Skeletal muscle satellite cell (primary cell): ENCODE data around the gene ARRDC4.

ENCODE experiments used
- H3K27me3 ChIP-seq: 2 replicates; pipeline ENCODE4 v1.7.0; 2013; ENCODE audit warnings: low read length; ENCODE audit not compliant: control insufficient read depth, insufficient read depth
- H3K36me3 ChIP-seq: 2 replicates; pipeline ENCODE4 v1.7.0; 2013; ENCODE audit warnings: mild to moderate bottlenecking, control low read depth, low read length; ENCODE audit not compliant: insufficient read depth
- H3K4me1 ChIP-seq: 2 replicates; pipeline ENCODE4 v1.7.0; 2013; ENCODE audit warnings: low read length; ENCODE audit not compliant: control insufficient read depth, insufficient read depth
- H3K4me2 ChIP-seq: 2 replicates; pipeline ENCODE4 v1.7.0; 2013; ENCODE audit warnings: mild to moderate bottlenecking, low read length
- H3K4me3 ChIP-seq: 2 replicates; pipeline ENCODE4 v1.7.0; 2013; ENCODE audit warnings: low read length
- H3K9ac ChIP-seq: 2 replicates; pipeline ENCODE4 v1.7.0; 2013; ENCODE audit warnings: mild to moderate bottlenecking, low read depth, low read length, moderate library complexity
- H3K9me3 ChIP-seq: replicated peaks from 2 replicates; pipeline ENCODE4 v1.7.0; 2013; ENCODE audit warnings: mild to moderate bottlenecking, control low read depth, low read length

ARRDC4 gene

DNA sequence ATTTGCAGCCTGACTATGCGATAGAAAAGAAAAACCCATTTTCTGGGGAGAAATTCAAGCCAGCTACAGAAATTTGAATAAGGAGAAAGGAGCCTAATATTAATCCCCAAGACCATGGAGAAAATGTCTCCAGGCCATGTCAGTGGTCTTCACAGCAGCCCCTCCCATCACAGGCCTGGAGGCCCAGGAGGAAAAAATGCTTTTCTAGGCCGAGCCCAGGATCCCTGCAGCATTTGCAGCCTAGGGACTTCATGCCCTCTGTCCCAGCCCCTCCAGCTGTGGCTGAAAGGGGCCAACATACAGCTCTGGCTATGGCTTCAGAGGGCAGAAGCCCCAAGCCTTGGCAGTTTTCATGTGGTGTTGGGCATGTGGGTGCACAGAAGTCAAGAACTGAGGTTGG is 26.3 kb downstream of the ARRDC4 start:
- no peaks in the 10 kb centered on the region for H3K36me3 ChIP-seq
- no peaks in the 10 kb centered on the region for H3K9me3 ChIP-seq
- H3K9ac ChIP-seq = no peak overlapping the region
- no peak overlapping the region for H3K4me2 ChIP-seq
- H3K4me1 ChIP-seq = no peaks in the 10 kb centered on the region
- H3K4me3 ChIP-seq = no peak overlapping the region
- no peaks in the 10 kb centered on the region for H3K27me3 ChIP-seq

DNA sequence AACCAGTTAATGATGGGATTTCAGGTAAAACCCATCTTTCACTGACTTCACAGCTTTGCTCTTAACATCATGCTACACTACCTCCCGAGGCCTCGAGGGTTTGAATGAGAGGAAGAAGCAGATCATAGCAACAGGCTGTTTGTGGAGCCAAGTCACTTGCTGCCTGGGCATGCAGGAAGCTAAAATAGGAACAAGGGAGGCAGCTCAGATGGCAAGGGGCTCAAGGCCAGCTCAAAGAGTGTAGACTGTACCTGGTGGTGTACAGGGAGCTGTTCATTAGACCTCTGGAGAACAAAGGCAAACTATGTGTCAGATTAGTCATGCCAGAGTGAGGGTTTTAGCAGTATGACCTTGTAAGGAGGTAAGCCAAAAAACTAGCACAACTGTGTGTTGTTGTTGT is 28.8 kb downstream of the ARRDC4 start:
- Histone ChIP-seq H3K36me3 (no peaks in the 10 kb centered on the region), H3K4me2 (no peak overlapping the region), H3K4me3 (no peak overlapping the region), H3K9me3 (no peaks in the 10 kb centered on the region), H3K9ac (no peak overlapping the region), H3K4me1 (no peaks in the 10 kb centered on the region), H3K27me3 (no peaks in the 10 kb centered on the region)

GRCh38 chr15:97991972-97992541 is 31.6 kb downstream of the ARRDC4 start:
- Histone ChIP-seq H3K4me1 (no peaks in the 10 kb centered on the region), H3K9me3 (no peaks in the 10 kb centered on the region), H3K27me3 (no peaks in the 10 kb centered on the region), H3K36me3 (no peaks in the 10 kb centered on the region), H3K4me2 (no peak overlapping the region), H3K4me3 (no peak overlapping the region), H3K9ac (no peak overlapping the region)

GRCh38 chr15:97992823-97993222 is 32.3 kb downstream of the ARRDC4 start:
- Histone ChIP-seq H3K9ac (no peak overlapping the region), H3K9me3 (no peaks in the 10 kb centered on the region), H3K4me1 (no peaks in the 10 kb centered on the region), H3K36me3 (no peaks in the 10 kb centered on the region), H3K4me2 (no peak overlapping the region), H3K27me3 (no peaks in the 10 kb centered on the region), H3K4me3 (no peak overlapping the region)

GRCh38 chr15:97993310-97993738 is 32.8 kb downstream of the ARRDC4 start:
- no peak overlapping the region for H3K4me2 ChIP-seq
- H3K4me1 ChIP-seq = no peaks in the 10 kb centered on the region
- H3K9ac ChIP-seq = no peak overlapping the region
- no peaks in the 10 kb centered on the region for H3K9me3 ChIP-seq
- H3K4me3 ChIP-seq = no peak overlapping the region
- no peaks in the 10 kb centered on the region for H3K36me3 ChIP-seq
- H3K27me3 ChIP-seq = no peaks in the 10 kb centered on the region

- H3K4me2 ChIP-seq = no peak overlapping the region
- H3K9me3 ChIP-seq = no peaks in the 10 kb centered on the region
- H3K36me3 ChIP-seq = no peaks in the 10 kb centered on the region
- H3K9ac ChIP-seq = no peak overlapping the region
- H3K27me3 ChIP-seq = no peaks in the 10 kb centered on the region
- H3K4me1 ChIP-seq = no peaks in the 10 kb centered on the region
- H3K4me3 ChIP-seq = no peak overlapping the region
Measured at GRCh38 chr15:97994236-97994635, 33.7 kb downstream of the ARRDC4 start.

- no peaks in the 10 kb centered on the region for H3K27me3 ChIP-seq
- no peaks in the 10 kb centered on the region for H3K36me3 ChIP-seq
- H3K4me1 ChIP-seq = no peaks in the 10 kb centered on the region
- no peaks in the 10 kb centered on the region for H3K9me3 ChIP-seq
- no peak overlapping the region for H3K4me2 ChIP-seq
- H3K9ac ChIP-seq = no peak overlapping the region
- H3K4me3 ChIP-seq = no peak overlapping the region
Measured at GRCh38 chr15:97995192-97995591, 34.7 kb downstream of the ARRDC4 start.

GRCh38 chr15:97995881-97996603 is 35.5 kb downstream of the ARRDC4 start:
- no peak overlapping the region for H3K9ac ChIP-seq

DNA sequence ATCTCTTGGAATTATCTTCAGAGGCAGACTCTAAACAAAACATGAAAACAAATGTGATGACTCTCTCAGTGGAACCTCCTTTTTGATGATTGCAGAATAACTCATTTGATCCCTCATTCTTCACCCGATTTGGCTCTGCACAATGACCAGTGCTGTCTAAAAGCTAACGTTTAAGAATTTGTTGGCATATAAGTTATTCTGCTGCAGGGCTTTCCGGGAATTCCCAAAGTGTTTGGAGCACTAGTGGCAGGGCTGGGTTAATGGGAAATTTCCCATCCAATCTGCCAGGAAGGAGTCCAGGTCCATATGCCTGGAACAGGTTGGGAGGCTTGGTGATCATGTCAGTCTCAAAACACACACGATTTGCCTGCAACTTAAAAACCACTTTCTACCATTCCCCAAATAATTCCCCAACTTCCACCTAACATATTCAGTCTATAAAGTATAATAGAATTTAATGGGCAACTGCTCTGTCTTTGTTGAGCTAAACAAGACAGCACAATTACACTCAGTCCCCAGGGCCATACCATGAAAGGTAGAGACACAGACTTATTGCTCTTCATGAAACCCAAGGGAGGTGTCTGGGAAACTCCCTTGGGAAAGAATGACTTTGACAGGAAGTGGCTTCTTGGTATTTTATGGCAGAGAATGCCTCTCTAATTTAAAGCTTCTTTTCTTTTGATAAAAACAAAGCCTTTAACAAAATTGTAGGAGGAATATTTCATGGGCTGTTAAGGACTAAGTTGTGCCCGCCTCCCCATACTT is 38.0 kb downstream of the ARRDC4 start:
- Histone ChIP-seq H3K27me3 (no peaks in the 10 kb centered on the region), H3K4me1 (no peaks in the 10 kb centered on the region), H3K9ac (no peak overlapping the region), H3K9me3 (no peaks in the 10 kb centered on the region), H3K36me3 (no peaks in the 10 kb centered on the region), H3K4me2 (no peak overlapping the region), H3K4me3 (no peak overlapping the region)

More at GRCh38 chr15:97995881-97996603, 35.5 kb downstream of the ARRDC4 start:
- H3K4me1 ChIP-seq = no peaks in the 10 kb centered on the region
- H3K36me3 ChIP-seq = no peaks in the 10 kb centered on the region
- H3K27me3 ChIP-seq = no peaks in the 10 kb centered on the region
- no peak overlapping the region for H3K4me3 ChIP-seq
- H3K4me2 ChIP-seq = no peak overlapping the region
- no peaks in the 10 kb centered on the region for H3K9me3 ChIP-seq

DNA sequence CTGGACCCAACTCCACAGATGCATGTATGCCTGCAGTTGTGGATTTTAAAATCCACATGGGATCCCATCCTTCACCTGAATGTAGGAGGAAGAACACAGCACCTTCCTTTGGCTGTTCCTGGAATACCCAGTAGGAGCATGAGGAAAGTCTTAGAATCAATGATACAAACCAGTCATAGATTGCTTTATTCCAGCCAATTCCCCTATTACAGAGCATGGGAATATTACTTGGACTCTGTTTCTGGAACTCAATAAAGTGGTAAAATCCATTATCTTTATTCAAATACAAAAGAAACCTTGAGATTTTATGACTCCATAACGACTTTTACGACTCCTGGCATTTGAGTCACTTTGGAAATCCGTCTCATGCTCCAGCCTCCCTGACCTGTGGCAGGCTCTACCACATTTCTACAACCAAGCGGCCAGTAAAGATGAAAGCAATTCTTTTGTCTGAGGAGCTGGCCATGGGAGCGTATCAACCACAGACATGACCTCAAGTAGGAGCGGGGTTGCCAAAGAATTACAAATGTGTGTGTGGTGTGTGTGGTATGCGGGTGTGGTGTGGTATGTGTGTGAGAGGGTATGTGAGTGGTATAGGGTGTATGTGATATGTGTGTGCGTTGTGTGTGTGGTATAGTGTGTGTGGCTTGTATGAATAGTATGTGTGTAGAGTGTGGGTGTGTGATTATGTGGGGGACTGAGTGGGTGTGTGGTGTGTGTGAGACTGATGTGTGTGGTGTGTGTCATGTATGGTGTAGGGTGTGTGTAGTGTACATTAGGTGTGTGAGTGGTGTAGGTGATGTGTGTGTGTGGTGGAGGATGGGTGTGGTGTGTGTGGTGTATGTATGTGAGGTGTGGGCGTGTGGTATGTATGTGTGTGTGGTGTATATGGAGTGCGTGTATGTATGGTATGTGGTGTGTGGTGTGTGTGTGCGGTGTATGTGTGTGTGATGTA is 40.0 kb downstream of the ARRDC4 start:
- Histone ChIP-seq H3K4me1 (no peaks in the 10 kb centered on the region), H3K9ac (no peak overlapping the region), H3K27me3 (no peaks in the 10 kb centered on the region), H3K9me3 (no peaks in the 10 kb centered on the region), H3K36me3 (no peaks in the 10 kb centered on the region), H3K4me3 (no peak overlapping the region), H3K4me2 (no peak overlapping the region)

- Histone ChIP-seq H3K9ac (no peak overlapping the region), H3K4me2 (no peak overlapping the region), H3K4me1 (no peaks in the 10 kb centered on the region), H3K4me3 (no peak overlapping the region), H3K36me3 (no peaks in the 10 kb centered on the region), H3K9me3 (no peaks in the 10 kb centered on the region), H3K27me3 (no peaks in the 10 kb centered on the region)
Measured at GRCh38 chr15:98001663-98002194, 41.2 kb downstream of the ARRDC4 start.
